GM13976 (cell line): ENCODE results near the gene GRIP1.
A peak's percentile ranks its signal among the peaks of the same experiment; 100 is the strongest.

Source experiments
- DNase-seq: peaks from one replicate; pipeline ENCODE4 v3.0.0; 2012; ENCODE audit warnings: low spot score
- CTCF ChIP-seq: IDR thresholded peaks from 2 replicates; pipeline ENCODE4 v1.5.1; 2012; ENCODE audit warnings: borderline replicate concordance, mild to moderate bottlenecking; ENCODE audit not compliant: insufficient read depth; ENCODE audit errors: extremely low read depth, missing control alignments, control extremely low read depth
- in situ Hi-C: fragments of 300-500 bp; cut with MboI; formaldehyde crosslinking; loops from one replicate; pipeline ENCODE4 v1.12.0; 2022; ENCODE audit warnings: low sequenced_read_pairs, mixed read lengths, inconsistent platforms; ENCODE audit not compliant: unreplicated experiment

GRIP1 gene

DNA sequence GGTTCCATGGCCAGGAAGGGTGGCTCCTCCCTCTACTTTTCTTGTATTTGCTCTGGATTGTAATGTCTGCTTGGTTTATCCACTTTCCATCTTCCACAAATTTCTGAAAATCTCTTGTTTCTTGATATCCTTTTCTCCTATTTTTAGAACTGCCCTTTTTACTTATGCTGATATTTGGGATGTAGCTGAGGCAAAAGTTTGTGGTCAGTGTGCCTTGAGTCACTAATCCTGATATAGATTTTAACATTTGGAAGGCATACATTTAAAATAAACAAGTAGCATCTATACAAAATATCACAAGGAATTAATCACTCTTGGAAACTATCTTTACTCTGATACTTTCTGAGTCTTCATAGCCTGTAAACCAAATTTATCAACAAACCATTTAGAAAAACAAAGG, 11.0 kb downstream of the GRIP1 start:
- no peak for DNase-seq
- no peak for TF ChIP-seq CTCF
- in situ Hi-C loops: no loop called here

- no peak for TF ChIP-seq CTCF
- DNase-seq: no peak
- in situ Hi-C loops: no loop called here
Observed at GRCh38 chr12:66666481-66666880, 12.4 kb downstream of the GRIP1 start.

DNA sequence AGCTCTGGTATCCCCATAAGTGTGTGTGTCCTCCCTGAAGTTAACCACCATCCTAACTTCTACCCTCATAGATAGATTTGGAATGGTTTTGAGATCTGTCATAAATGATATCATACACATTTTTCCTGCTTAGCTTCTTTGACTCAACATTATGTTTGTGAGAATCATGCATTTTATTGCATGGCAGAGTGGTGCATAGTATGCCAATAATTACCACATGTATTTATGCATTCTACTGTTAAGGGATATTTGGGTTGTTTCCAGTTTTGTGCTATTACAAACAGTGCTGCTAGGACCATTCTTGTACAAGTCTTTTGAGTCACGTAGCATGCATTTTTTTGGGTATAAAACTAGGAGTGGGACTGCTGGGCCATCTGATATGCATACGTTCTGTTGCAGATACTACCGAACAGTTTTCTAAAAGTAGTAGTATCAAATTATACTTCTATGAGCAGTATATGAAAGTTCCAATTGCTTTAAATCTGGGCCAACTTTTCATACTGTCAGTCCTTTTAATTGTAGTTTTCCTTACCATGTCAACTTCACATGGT, 13.4 kb downstream of the GRIP1 start:
- no peak for TF ChIP-seq CTCF
- in situ Hi-C loops: no loop called here
- no peak for DNase-seq

DNA sequence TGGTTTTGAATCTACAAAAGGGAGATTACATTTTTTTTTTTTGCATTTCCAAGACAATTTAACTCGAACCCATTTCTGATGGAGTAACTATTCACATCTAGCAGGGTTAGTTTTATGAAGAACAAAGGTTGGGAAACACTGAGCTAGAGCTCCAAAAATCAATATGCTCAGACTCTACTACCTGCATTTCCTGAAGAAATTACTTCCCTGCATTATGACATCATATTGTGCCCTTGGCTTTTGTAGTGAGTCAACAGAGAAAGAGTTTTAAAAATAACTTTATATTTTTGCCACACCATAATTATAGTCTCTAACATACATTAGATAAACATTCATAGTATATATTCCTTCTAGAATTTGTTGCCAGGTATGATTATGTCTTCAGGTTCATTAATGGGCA, 14.8 kb downstream of the GRIP1 start:
- in situ Hi-C loops: no loop called here
- no peak for DNase-seq
- no peak for TF ChIP-seq CTCF

- in situ Hi-C loops: no loop called here
- TF ChIP-seq CTCF: no peak
- no peak for DNase-seq
Observed at GRCh38 chr12:66663611-66664010, 15.3 kb downstream of the GRIP1 start.

- no peak for TF ChIP-seq CTCF
- no peak for DNase-seq
- in situ Hi-C loops: no loop called here
Observed at GRCh38 chr12:66662729-66663128, 16.1 kb downstream of the GRIP1 start.

GRCh38 chr12:66662179-66662578, 16.7 kb downstream of the GRIP1 start:
- no peak for TF ChIP-seq CTCF
- in situ Hi-C loops: no loop called here
- peak; percentile 11 for DNase-seq
